HFFc6 (cell line): ENCODE data around the gene SCRT2. TPM values are rescaled to one million over a fixed set of nuclear protein-coding genes. Genes with fewer than 3 reads are reported as not detected.

ENCODE experiments used
- DNase-seq: peaks from one replicate; pipeline ENCODE4 v3.0.0-alpha.2; 2018
- H3K27ac Mint-ChIP-seq: 2 replicates; pipeline ENCODE4 v1.8.0; 2020; ENCODE audit warnings: mild to moderate bottlenecking, mixed read lengths
- H3K27me3 Mint-ChIP-seq: 2 replicates; pipeline ENCODE4 v1.8.0; 2021; ENCODE audit warnings: mild to moderate bottlenecking, moderate library complexity, mixed read lengths; ENCODE audit not compliant: insufficient read depth
- H3K36me3 Mint-ChIP-seq: 2 replicates; pipeline ENCODE4 v1.8.0; 2021; ENCODE audit warnings: low read depth, mixed read lengths
- H3K4me1 Mint-ChIP-seq: 2 replicates; pipeline ENCODE4 v1.8.0; 2020; ENCODE audit warnings: low read depth, mixed read lengths
- H3K4me3 Mint-ChIP-seq: 2 replicates; pipeline ENCODE4 v1.8.0; 2020; ENCODE audit warnings: mild to moderate bottlenecking, moderate library complexity, mixed read lengths
- H3K9me3 Mint-ChIP-seq: 2 replicates; pipeline ENCODE4 v1.8.0; 2020; ENCODE audit warnings: mild to moderate bottlenecking, mixed read lengths
- total RNA-seq, 6 experiments: library from RNA; stranded (reverse); fragmentation: NEBNext Ultra II Directional; extraction: Animal tissue kit (Norgen Biotek cat#: 25700); gene quantifications; 2 replicates in 1 of 6; 3 replicates in 5 of 6; pipeline ENCODE4 v1.2.3, GENCODE V29; 2021
- TF ChIP-seq, protein P1 (sequence below): fragments of 200-600 bp; sonication (generic); IDR thresholded peaks from 2 replicates; pipeline ENCODE4 v1.5.0; 2021; ENCODE audit warnings: antibody characterized with exemption, mild to moderate bottlenecking

The SCRT2 gene
- total RNA-seq, 6 experiments from 2014 or later = not detected

DNA sequence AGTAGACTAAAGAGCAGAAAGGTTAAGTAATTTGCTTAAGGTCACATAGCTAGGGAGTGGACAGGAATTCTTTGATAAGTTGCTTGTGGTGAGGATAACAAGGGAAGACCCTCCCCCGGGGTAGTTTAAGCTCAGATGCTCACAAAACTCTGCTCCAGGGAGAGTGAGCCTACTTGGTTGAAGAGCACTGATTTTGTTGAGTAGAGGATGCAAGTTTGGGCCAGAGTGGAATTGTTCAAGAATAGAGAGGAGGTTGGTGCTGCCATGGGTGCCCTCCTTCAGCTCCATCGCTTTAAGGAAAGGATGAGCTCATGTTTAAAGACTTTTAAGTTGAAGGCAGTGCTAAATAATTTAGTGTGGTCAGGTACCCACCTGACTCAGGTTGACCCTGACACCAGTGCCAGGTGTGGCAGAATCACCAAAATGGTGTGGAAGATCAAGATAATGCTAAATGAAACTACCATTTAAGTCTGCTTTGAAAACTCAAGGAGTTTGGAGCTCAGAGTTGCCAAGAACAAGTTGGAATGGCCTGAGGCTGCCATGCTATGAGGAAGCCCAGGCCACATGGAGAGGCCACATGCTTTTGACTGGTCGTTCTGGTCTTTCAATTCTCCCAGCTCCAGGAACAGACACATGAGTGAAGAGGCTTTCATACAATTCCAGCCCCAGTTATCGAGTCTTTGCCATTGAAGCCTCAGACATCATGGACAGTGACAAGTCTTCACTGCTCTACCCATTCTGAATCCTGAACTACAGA lies 57.5 kb downstream of the SCRT2 start:
- H3K27me3 Mint-ChIP-seq = peaks cover 32% of the 10 kb centered on the region
- no peak overlapping the region for H3K27ac Mint-ChIP-seq
- TF ChIP-seq, protein P1, sequence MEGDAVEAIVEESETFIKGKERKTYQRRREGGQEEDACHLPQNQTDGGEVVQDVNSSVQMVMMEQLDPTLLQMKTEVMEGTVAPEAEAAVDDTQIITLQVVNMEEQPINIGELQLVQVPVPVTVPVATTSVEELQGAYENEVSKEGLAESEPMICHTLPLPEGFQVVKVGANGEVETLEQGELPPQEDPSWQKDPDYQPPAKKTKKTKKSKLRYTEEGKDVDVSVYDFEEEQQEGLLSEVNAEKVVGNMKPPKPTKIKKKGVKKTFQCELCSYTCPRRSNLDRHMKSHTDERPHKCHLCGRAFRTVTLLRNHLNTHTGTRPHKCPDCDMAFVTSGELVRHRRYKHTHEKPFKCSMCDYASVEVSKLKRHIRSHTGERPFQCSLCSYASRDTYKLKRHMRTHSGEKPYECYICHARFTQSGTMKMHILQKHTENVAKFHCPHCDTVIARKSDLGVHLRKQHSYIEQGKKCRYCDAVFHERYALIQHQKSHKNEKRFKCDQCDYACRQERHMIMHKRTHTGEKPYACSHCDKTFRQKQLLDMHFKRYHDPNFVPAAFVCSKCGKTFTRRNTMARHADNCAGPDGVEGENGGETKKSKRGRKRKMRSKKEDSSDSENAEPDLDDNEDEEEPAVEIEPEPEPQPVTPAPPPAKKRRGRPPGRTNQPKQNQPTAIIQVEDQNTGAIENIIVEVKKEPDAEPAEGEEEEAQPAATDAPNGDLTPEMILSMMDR = no peak
- H3K4me3 Mint-ChIP-seq = no peak overlapping the region
- DNase-seq = no peak
- H3K9me3 Mint-ChIP-seq = peaks cover 11% of the 10 kb centered on the region
- H3K4me1 Mint-ChIP-seq = peaks cover 17% of the 10 kb centered on the region
- H3K36me3 Mint-ChIP-seq = peaks cover 4% of the 10 kb centered on the region

- Mint-ChIP-seq H3K9me3 (peaks cover 11% of the 10 kb centered on the region), H3K27ac (no peak overlapping the region), H3K36me3 (peaks cover 4% of the 10 kb centered on the region), H3K27me3 (peaks cover 43% of the 10 kb centered on the region), H3K4me1 (peaks cover 5% of the 10 kb centered on the region), H3K4me3 (no peak overlapping the region)
- DNase-seq = no peak
- TF ChIP-seq, protein P1 = no peak
These were observed 60.1 kb downstream of the SCRT2 start for GRCh38 chr20:615514-615913.

DNA sequence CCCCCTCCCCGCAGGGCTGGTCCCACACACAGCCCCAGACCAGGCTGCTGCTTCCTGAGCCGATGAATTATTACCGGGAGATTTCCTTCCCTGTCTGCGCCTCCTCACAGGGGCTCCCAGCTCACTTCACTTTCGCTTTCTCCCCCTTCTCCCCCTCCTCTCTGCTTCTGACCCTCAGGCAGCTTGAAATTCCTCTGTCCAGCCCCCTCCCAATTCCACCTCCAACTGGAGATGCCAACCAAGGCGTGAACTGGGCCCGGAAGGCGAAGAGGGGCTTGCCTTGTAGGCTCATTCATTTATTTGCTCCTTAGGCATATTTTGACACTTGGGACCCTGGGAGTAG lies 63.8 kb downstream of the SCRT2 start:
- Mint-ChIP-seq H3K9me3 (no peaks in the 10 kb centered on the region), H3K27ac (no peak overlapping the region), H3K4me1 (no peaks in the 10 kb centered on the region), H3K27me3 (peaks cover 46% of the 10 kb centered on the region), H3K4me3 (no peak overlapping the region), H3K36me3 (no peaks in the 10 kb centered on the region)
- TF ChIP-seq, protein P1 = no peak
- DNase-seq = no peak

Other genes starting within 250 kb of the SCRT2 start
- gene TBC1D20, start 213.3 kb downstream of the SCRT2 start, total RNA-seq = 10 to 100 TPM; 36.7 to 47.0 (median 42.1) TPM
- gene CSNK2A1, start 132.0 kb downstream of the SCRT2 start, total RNA-seq = 100 to 1,000 TPM; 124 to 150 (median 135) TPM
- gene TCF15, start 65.5 kb downstream of the SCRT2 start, total RNA-seq = not detected
- gene SRXN1, start 22.6 kb downstream of the SCRT2 start, total RNA-seq = 10 to 100 TPM; 50.0 to 65.4 (median 58.3) TPM
- gene SLC52A3, start 92.7 kb upstream of the SCRT2 start, total RNA-seq = under 1 TPM in 2 of 6 experiments, not detected in 4; 0.05 to 0.07 TPM
- 1 to 10 TPM; 3.6 to 6.4 (median 5.3) TPM for gene FAM110A, start 157.9 kb upstream of the SCRT2 start, total RNA-seq
- gene ANGPT4, start 240.5 kb upstream of the SCRT2 start, total RNA-seq = not detected